HepG2 (cell line): ENCODE results near the gene GSDME. TPM values are rescaled to one million over a fixed set of nuclear protein-coding genes. Genes with fewer than 3 reads are reported as not detected.

Source experiments
- ATAC-seq: fragments of 200-7000 bp; cut with Tn5 transposase; 3 replicates; pipeline ENCODE4 v1.9.1; 2020; ENCODE audit warnings: mild to moderate bottlenecking, moderate library complexity
- BruUV-seq: library from RNA; stranded (reverse); fragments of 400-500 nt; replicated peaks from 2 replicates; lab custom pipeline; 2021; lab: Mats Ljungman, UMichigan
- CTCF ChIA-PET: fragments of 300-600 bp; formaldehyde crosslinking; extraction: SDS; loops from one replicate; lab custom pipeline; 2021; ENCODE audit warnings: low total read pairs, inconsistent platforms, low intra/inter-chr PET ratio; lab: Yijun Ruan, JAX
- POLR2A ChIA-PET: fragments of 350-600 bp; sonication (Branson Sonifier 250); formaldehyde crosslinking; loops from one replicate; lab custom pipeline; 2020; ENCODE audit warnings: antibody characterized with exemption, inconsistent platforms; lab: Yijun Ruan, JAX
- DNase-seq: peaks from one replicate; pipeline ENCODE4 v3.0.0-alpha.2; 2015; ENCODE audit warnings: low spot score
- FAIRE-seq: peaks from 3 replicates; lab custom pipeline; 2011; peaks lifted over from hg19 to GRCh38; lab: Jason Lieb, UNC
- H2AFZ ChIP-seq: one replicate; pipeline ENCODE4 v1.6.1; 2011; ENCODE audit warnings: low read length, inconsistent platforms
- H3K27ac ChIP-seq: fragments of 300-600 bp; 3 replicates; pipeline ENCODE4 v1.8.0; 2011; ENCODE audit warnings: mixed run types, mild to moderate bottlenecking, mixed read lengths, low read length, inconsistent platforms; ENCODE audit not compliant: insufficient read depth; ENCODE audit errors: extremely low read length
- H3K27me3 ChIP-seq, 2 experiments: fragments of 200-600 bp in 1 of 2; 2 replicates in 1 of 2; 3 replicates in 1 of 2; pipeline versions ENCODE4 v1.6.0 to v1.8.0; 2011; ENCODE audit warnings: low read length in 2 of 2, mild to moderate bottlenecking in 2 of 2, moderate library complexity in 2 of 2, inconsistent platforms in 1 of 2; ENCODE audit not compliant: insufficient read depth in 2 of 2, control insufficient read depth in 1 of 2
- H3K36me3 ChIP-seq, 2 experiments: fragments of 200-600 bp in 1 of 2; replicated peaks in 1 of 2; 2 replicates in 1 of 2; 3 replicates in 1 of 2; pipeline versions ENCODE4 v1.5.1 to v1.8.0; 2011; ENCODE audit warnings: low read length in 2 of 2, inconsistent platforms in 1 of 2; ENCODE audit not compliant: insufficient read depth in 2 of 2, control insufficient read depth in 1 of 2
- H3K4me1 ChIP-seq: 2 replicates; pipeline ENCODE4 v1.5.1; 2012; ENCODE audit warnings: low read length, inconsistent platforms; ENCODE audit not compliant: insufficient read depth
- H3K4me2 ChIP-seq: 2 replicates; pipeline ENCODE4 v1.6.0; 2011; ENCODE audit warnings: low read depth, low read length, inconsistent platforms
- H3K4me3 ChIP-seq, 3 experiments: fragments of 200-600 bp in 1 of 3; sonication (generic), shearing (Covaris generic) in 1 of 3; replicated peaks in 1 of 3; 2 replicates each; pipeline ENCODE4 v1.5.1; 2011 to 2016; ENCODE audit warnings: low read length in 3 of 3, inconsistent platforms in 2 of 3, low read depth in 2 of 3, mild to moderate bottlenecking in 2 of 3, control low read depth in 1 of 3, mixed read lengths in 1 of 3; ENCODE audit not compliant: insufficient read depth in 1 of 3
- H3K79me2 ChIP-seq: one replicate; pipeline ENCODE4 v1.6.1; 2011; ENCODE audit warnings: low read length, inconsistent platforms; ENCODE audit not compliant: insufficient read depth
- H3K9ac ChIP-seq: 2 replicates; pipeline ENCODE4 v1.6.0; 2011; ENCODE audit warnings: mild to moderate bottlenecking, low read depth, low read length, inconsistent platforms; ENCODE audit not compliant: insufficient read depth
- H3K9me3 ChIP-seq: 2 replicates; pipeline ENCODE4 v1.5.1; 2012; ENCODE audit warnings: mild to moderate bottlenecking, low read length
- H4K20me1 ChIP-seq: 2 replicates; pipeline ENCODE4 v1.6.0; 2011; ENCODE audit warnings: inconsistent platforms, mild to moderate bottlenecking, low read length, moderate library complexity; ENCODE audit not compliant: insufficient read depth
- BHLHE40 ChIP-seq: IDR thresholded peaks from 2 replicates; pipeline ENCODE4 v1.6.1; 2011; ENCODE audit warnings: low read length, improper control_type of control experiment
- ETV6 ChIP-seq: sonication (generic); formaldehyde crosslinking; conservative IDR thresholded peaks from 2 replicates; pipeline ENCODE4 v1.4.0; 2020; ENCODE audit warnings: missing genetic modification reagents
- HMGA1 ChIP-seq: sonication (generic); formaldehyde crosslinking; conservative IDR thresholded peaks from 2 replicates; pipeline ENCODE4 v1.4.0; 2020; ENCODE audit warnings: missing genetic modification reagents
- WGBS: methylation state at CpG from one replicate; pipeline ENCODE4 v1.1.6; 2017; ENCODE audit warnings: low lambda C conversion rate; 5-methylcytosine and 5-hydroxymethylcytosine counted together
- in situ Hi-C: cut with HindIII; loops from 2 replicates; pipeline ENCODE4 v1.10.0; 2017; ENCODE audit warnings: low pct_unique_long_range_greater_than_20kb; ENCODE audit not compliant: extremely low pct_ligation_motif_present
- intact Hi-C: fragments of 100-400 bp; cut with micrococcal nuclease; formaldehyde crosslinking; loops from one replicate; pipeline ENCODE4 v1.10.0; 2022; ENCODE audit not compliant: unreplicated experiment
- polyA plus RNA-seq, 8 experiments: library from polyadenylated mRNA; depleted of rRNA in 3 of 8; stranded (reverse) in 7 of 8; unstranded in 1 of 8; fragments of >200 nt; fragmentation: Illumina TruSeq in 4 of 8; extraction: Trizol in 4 of 8; gene quantifications; 2 replicates each; pipeline versions ENCODE4 v1.2.1 to v1.2.3, GENCODE V29; 2011 to 2016; ENCODE audit warnings: low read depth in 4 of 8, missing spikeins in 1 of 8, mixed read lengths in 1 of 8; ENCODE audit not compliant: insufficient read depth in 1 of 8
- total RNA-seq, 5 experiments: library from RNA; depleted of rRNA; stranded (reverse); fragments of >200 nt; fragmentation: Illumina TruSeq; extraction: Trizol; gene quantifications; 2 replicates each; pipeline ENCODE4 v1.2.3, GENCODE V29; 2016; ENCODE audit warnings: low read depth in 1 of 5
- TF ChIP-seq, protein P1 (sequence below): sonication (generic); formaldehyde crosslinking; IDR thresholded peaks from 2 replicates; pipeline ENCODE4 v1.4.0; 2020; ENCODE audit warnings: mild to moderate bottlenecking, missing genetic modification reagents

The GSDME gene
- total and polyA plus RNA-seq, 2 of the 13 experiments (the other 11 are each of a cell fraction or from before 2014, with no cell fraction given), result 19.2 to 28.2 TPM

DNA sequence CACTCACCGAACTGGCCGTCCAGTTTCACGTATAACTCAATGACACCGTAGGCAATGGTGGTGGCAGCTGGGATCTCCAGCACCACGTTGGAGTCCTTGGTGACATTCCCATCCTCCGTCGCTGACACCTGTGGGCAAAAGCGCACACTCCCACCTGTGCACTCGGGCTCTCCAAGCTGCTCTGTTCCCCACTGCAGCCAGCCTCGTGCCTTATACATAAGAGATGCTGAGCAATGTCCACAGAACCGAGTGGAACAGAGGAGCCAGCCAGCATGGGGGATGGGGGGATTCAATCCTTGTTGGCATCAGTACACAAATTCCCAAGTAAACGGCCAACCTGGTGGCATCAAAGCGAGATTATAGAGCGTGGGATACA is 40.0 kb downstream of the GSDME start:
- Histone ChIP-seq H3K27me3 (no peaks in the 10 kb centered on the region), H3K79me2 (no peaks in the 10 kb centered on the region), H3K4me3 (no peak overlapping the region), H3K4me1 (no peaks in the 10 kb centered on the region), H4K20me1 (no peaks in the 10 kb centered on the region), H3K27ac (no peak overlapping the region), H3K9ac (no peak overlapping the region), H3K9me3 (no peaks in the 10 kb centered on the region), H3K4me2 (no peak overlapping the region), H3K36me3 (peaks cover 4 to 23% of the 10 kb centered on the region in 2 experiments; a peak in 3 of 5 replicates), H2AFZ (no peak overlapping the region)
- ATAC-seq (no peak), DNase-seq (no peak), FAIRE-seq (no peak)
- ChIA-PET CTCF (no interaction called here), POLR2A (no interaction called here)
- 91% methylated on average over 14 of the region's 14 CpGs for WGBS
- TF ChIP-seq, protein P1, sequence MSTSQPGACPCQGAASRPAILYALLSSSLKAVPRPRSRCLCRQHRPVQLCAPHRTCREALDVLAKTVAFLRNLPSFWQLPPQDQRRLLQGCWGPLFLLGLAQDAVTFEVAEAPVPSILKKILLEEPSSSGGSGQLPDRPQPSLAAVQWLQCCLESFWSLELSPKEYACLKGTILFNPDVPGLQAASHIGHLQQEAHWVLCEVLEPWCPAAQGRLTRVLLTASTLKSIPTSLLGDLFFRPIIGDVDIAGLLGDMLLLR, result no peak
- no peak for TF ChIP-seq ETV6 (CRISPR knock-in tag)
- TF ChIP-seq BHLHE40, result no peak
- intact Hi-C loops, result no loop called here
- no TSS peak for BruUV-seq
- in situ Hi-C loops, result no loop called here

DNA sequence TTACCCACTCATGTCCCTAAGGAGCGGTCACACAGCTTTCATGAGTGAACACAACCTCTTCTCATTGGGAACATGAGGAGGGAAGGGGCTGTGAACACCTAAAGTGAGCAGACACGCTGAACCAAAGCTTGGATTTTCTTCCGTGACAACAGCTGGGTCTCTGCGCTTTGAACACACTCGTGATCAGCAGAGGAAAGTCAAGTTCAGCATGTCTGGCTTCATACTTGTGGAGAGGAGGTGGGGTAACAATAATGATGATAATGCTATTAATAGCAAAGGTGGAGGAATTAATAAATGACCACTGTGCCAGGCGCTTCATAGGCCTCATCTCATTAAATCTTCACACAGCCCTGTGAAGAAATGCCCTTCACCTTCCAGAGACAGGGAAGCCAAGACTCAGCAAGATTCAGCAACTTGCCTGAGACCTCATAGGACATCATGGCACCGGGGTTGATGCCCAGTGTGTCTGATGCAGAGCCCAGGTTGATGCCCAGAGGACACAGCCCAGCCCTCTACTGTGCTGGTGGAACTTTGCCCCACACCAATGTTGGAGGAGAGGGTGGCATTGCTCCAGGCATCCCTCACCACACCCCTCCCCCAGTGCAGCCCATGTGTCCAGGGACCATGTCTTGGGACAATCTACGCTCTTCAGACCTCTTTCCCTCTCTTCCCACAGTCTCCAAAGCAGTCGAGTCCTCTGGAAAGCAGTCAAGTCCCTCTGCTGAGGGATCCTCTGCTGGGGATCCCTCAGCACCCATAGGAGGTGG is 40.6 kb downstream of the GSDME start:
- no peaks in the 10 kb centered on the region for H3K79me2 ChIP-seq
- WGBS, result 95% methylated on average over 8 of the region's 9 CpGs
- no peak overlapping the region for H2AFZ ChIP-seq
- peaks cover 4 to 23% of the 10 kb centered on the region in 2 experiments; a peak in 3 of 5 replicates for H3K36me3 ChIP-seq
- no peak for TF ChIP-seq HMGA1
- H3K4me2 ChIP-seq, result no peak overlapping the region
- in situ Hi-C loops, result no loop called here
- H4K20me1 ChIP-seq, result no peaks in the 10 kb centered on the region
- no peak overlapping the region for H3K4me3 ChIP-seq
- ATAC-seq, result no peak
- CTCF ChIA-PET, result no interaction called here
- H3K9ac ChIP-seq, result no peak overlapping the region
- intact Hi-C loops, result no loop called here
- no peaks in the 10 kb centered on the region for H3K4me1 ChIP-seq
- POLR2A ChIA-PET, result no interaction called here
- H3K27me3 ChIP-seq, result no peaks in the 10 kb centered on the region
- no peak for FAIRE-seq
- DNase-seq, result no peak
- H3K9me3 ChIP-seq, result no peaks in the 10 kb centered on the region
- BruUV-seq, result no TSS peak
- H3K27ac ChIP-seq, result no peak overlapping the region
